Upper lobe of left lung (tissue), 6 donors: ENCODE data around the gene BOLA3. TPM values are rescaled to one million over a fixed set of nuclear protein-coding genes. Genes with fewer than 3 reads are reported as not detected.
A peak's percentile ranks its signal among the peaks of the same experiment; 100 is the strongest.

Experiments used
- ATAC-seq, 2 donors: fragments of 200-7000 bp; cut with Tn5 transposase; one replicate each; pipeline ENCODE4 v1.9.1; 2022; ENCODE audit warnings: mild to moderate bottlenecking in 2 of 2, moderate library complexity in 2 of 2; ENCODE audit not compliant: low FRiP score in 2 of 2
- DNase-seq, 2 donors: peaks; one replicate each; pipeline ENCODE4 v3.0.0-alpha.2; 2019 to 2020
- H3K27ac ChIP-seq, 4 donors: fragments of 200-600 bp; sonication (generic); one replicate each; pipeline ENCODE4 v1.5.1; 2016 to 2019
- H3K27me3 ChIP-seq, 4 donors: fragments of 200-600 bp; sonication (generic); one replicate each; pipeline ENCODE4 v1.5.1; 2017 to 2019
- H3K36me3 ChIP-seq, 4 donors: fragments of 200-600 bp; sonication (generic); one replicate each; pipeline ENCODE4 v1.5.1; 2016 to 2019
- H3K4me1 ChIP-seq, 4 donors: fragments of 200-600 bp; sonication (generic); one replicate each; pipeline ENCODE4 v1.5.1; 2018 to 2019
- H3K4me3 ChIP-seq, 4 donors: fragments of 200-600 bp; sonication (generic); one replicate each; pipeline ENCODE4 v1.5.1; 2017 to 2019; ENCODE audit warnings: mild to moderate bottlenecking in 2 of 4, moderate library complexity in 1 of 4
- H3K9me3 ChIP-seq, 4 donors: fragments of 200-600 bp; sonication (generic); one replicate each; pipeline ENCODE4 v1.5.1; 2018 to 2019
- EP300 ChIP-seq, 4 donors: sonication (generic); formaldehyde crosslinking; IDR thresholded peaks; one replicate each; pipeline ENCODE4 v1.5.1; 2017; ENCODE audit warnings: antibody characterized with exemption in 4 of 4, control low read depth in 2 of 4
- POLR2A ChIP-seq, 4 donors: fragments of 450-650 bp; IDR thresholded peaks; one replicate each; pipeline ENCODE4 v1.5.1; 2016 to 2017; ENCODE audit warnings: antibody characterized with exemption in 4 of 4, mild to moderate bottlenecking in 2 of 4
- POLR2AphosphoS5 ChIP-seq, 2 donors: sonication (generic); formaldehyde crosslinking; IDR thresholded peaks; one replicate each; pipeline ENCODE4 v1.5.1; 2017; ENCODE audit warnings: antibody characterized with exemption in 2 of 2
- WGBS, 2 donors: methylation state at CpG; one replicate each; pipeline ENCODE4 v1.1.5; 2017 to 2018; 5-methylcytosine and 5-hydroxymethylcytosine counted together
- total RNA-seq, 6 donors: library from RNA; depleted of rRNA in 4 of 6; stranded (reverse); fragments of >200 nt in 4 of 6; gene quantifications; one replicate each; pipeline versions ENCODE4 v1.1.0 to v1.2.1, GENCODE V29; 2016 to 2021
- TF ChIP-seq, protein P1 (sequence below), 6 experiments: fragments of 450-650 bp in 4 of 6; fragments of 200-600 bp in 2 of 6; sonication (generic) in 2 of 6; IDR thresholded peaks; one replicate each; pipeline ENCODE4 v1.5.1; 2016 to 2019; ENCODE audit warnings: antibody characterized with exemption in 6 of 6
- donor health status: DM: no; HTN: no; CAD: no; lungs with moderate emphysema.
- donor health status: DM: no; HTN: yes; CAD: no; lungs with severe emphysema.

BOLA3 gene
- total RNA-seq, 6 donors from 2014 or later: 19.2 to 37.7 (median 24.3) TPM

- no peak for TF ChIP-seq POLR2AphosphoS5 (IDR thresholded peaks at IDR 0.05)
- TF ChIP-seq EP300 (IDR thresholded peaks at IDR 0.05): no peak
- TF ChIP-seq, protein P1, sequence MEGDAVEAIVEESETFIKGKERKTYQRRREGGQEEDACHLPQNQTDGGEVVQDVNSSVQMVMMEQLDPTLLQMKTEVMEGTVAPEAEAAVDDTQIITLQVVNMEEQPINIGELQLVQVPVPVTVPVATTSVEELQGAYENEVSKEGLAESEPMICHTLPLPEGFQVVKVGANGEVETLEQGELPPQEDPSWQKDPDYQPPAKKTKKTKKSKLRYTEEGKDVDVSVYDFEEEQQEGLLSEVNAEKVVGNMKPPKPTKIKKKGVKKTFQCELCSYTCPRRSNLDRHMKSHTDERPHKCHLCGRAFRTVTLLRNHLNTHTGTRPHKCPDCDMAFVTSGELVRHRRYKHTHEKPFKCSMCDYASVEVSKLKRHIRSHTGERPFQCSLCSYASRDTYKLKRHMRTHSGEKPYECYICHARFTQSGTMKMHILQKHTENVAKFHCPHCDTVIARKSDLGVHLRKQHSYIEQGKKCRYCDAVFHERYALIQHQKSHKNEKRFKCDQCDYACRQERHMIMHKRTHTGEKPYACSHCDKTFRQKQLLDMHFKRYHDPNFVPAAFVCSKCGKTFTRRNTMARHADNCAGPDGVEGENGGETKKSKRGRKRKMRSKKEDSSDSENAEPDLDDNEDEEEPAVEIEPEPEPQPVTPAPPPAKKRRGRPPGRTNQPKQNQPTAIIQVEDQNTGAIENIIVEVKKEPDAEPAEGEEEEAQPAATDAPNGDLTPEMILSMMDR (IDR thresholded peaks at IDR 0.05): no peak
- TF ChIP-seq POLR2A (IDR thresholded peaks at IDR 0.05): no peak
- H3K27me3 ChIP-seq: no peaks in the 10 kb centered on the region
- H3K4me3 ChIP-seq: no peak overlapping the region
- WGBS, 2 donors: 93% methylated on average over 8 of the region's 8 CpGs
- no peak overlapping the region for H3K27ac ChIP-seq
- DNase-seq (no peak), ATAC-seq (no peak)
- no peaks in the 10 kb centered on the region for H3K9me3 ChIP-seq
- H3K36me3 ChIP-seq: peaks cover 0 to 5% (median 0%) of the 10 kb centered on the region in 4 donors
- no peaks in the 10 kb centered on the region for H3K4me1 ChIP-seq
Measured at GRCh38 chr2:74109551-74109950, 38.2 kb downstream of the BOLA3 start.

GRCh38 chr2:74107071-74107470 is 40.6 kb downstream of the BOLA3 start:
- Histone ChIP-seq H3K27me3 (no peaks in the 10 kb centered on the region), H3K9me3 (no peaks in the 10 kb centered on the region), H3K36me3 (peaks cover 0 to 19% (median 4%) of the 10 kb centered on the region in 4 donors), H3K27ac (no peak overlapping the region), H3K4me1 (no peaks in the 10 kb centered on the region), H3K4me3 (no peak overlapping the region)
- TF ChIP-seq EP300 (IDR thresholded peaks at IDR 0.05) (no peak), POLR2A (IDR thresholded peaks at IDR 0.05) (no peak), POLR2AphosphoS5 (IDR thresholded peaks at IDR 0.05) (no peak)
- TF ChIP-seq, protein P1 (IDR thresholded peaks at IDR 0.05): no peak
- WGBS, 2 donors: 79 to 83% methylated on average over 12 of the region's 12 CpGs
- ATAC-seq (no peak), DNase-seq (peak in 1 of 2 donors; percentile 45)

GRCh38 chr2:74105413-74105812 is 42.3 kb downstream of the BOLA3 start:
- 94 to 96% methylated on average over 8 of the region's 8 CpGs for WGBS, 2 donors
- H3K4me3 ChIP-seq: no peak overlapping the region
- H3K27ac ChIP-seq: no peak overlapping the region
- TF ChIP-seq POLR2AphosphoS5 (IDR thresholded peaks at IDR 0.05) (no peak), POLR2A (IDR thresholded peaks at IDR 0.05) (no peak), EP300 (IDR thresholded peaks at IDR 0.05) (no peak)
- TF ChIP-seq, protein P1 (IDR thresholded peaks at IDR 0.05): no peak
- peaks cover 8 to 35% (median 20%) of the 10 kb centered on the region in 4 donors for H3K36me3 ChIP-seq
- no peaks in the 10 kb centered on the region for H3K27me3 ChIP-seq
- DNase-seq (no peak), ATAC-seq (no peak)
- no peaks in the 10 kb centered on the region for H3K9me3 ChIP-seq
- H3K4me1 ChIP-seq: peaks cover 0 to 7% (median 2%) of the 10 kb centered on the region in 4 donors

GRCh38 chr2:74104839-74105238 is 42.9 kb downstream of the BOLA3 start:
- Histone ChIP-seq H3K9me3 (no peaks in the 10 kb centered on the region), H3K27me3 (no peaks in the 10 kb centered on the region), H3K27ac (no peak overlapping the region), H3K4me3 (no peak overlapping the region), H3K4me1 (peaks cover 0 to 11% (median 2%) of the 10 kb centered on the region in 4 donors), H3K36me3 (peaks cover 8 to 41% (median 26%) of the 10 kb centered on the region in 4 donors)
- WGBS, 2 donors: 95 to 97% methylated on average over 7 of the region's 7 CpGs
- no peak for DNase-seq
- TF ChIP-seq POLR2A (IDR thresholded peaks at IDR 0.05) (no peak), POLR2AphosphoS5 (IDR thresholded peaks at IDR 0.05) (no peak), EP300 (IDR thresholded peaks at IDR 0.05) (no peak)
- TF ChIP-seq, protein P1 (IDR thresholded peaks at IDR 0.05): no peak
- ATAC-seq: no peak

- Histone ChIP-seq H3K9me3 (no peaks in the 10 kb centered on the region), H3K4me1 (peaks cover 3 to 17% (median 7%) of the 10 kb centered on the region in 4 donors), H3K4me3 (no peak overlapping the region), H3K27me3 (no peaks in the 10 kb centered on the region), H3K36me3 (peaks cover 11 to 52% (median 37%) of the 10 kb centered on the region in 4 donors), H3K27ac (no peak overlapping the region)
- ATAC-seq (no peak), DNase-seq (no peak)
- TF ChIP-seq, protein P1 (IDR thresholded peaks at IDR 0.05): no peak
- no peak for TF ChIP-seq POLR2AphosphoS5 (IDR thresholded peaks at IDR 0.05)
- TF ChIP-seq EP300 (IDR thresholded peaks at IDR 0.05): no peak
- no peak for TF ChIP-seq POLR2A (IDR thresholded peaks at IDR 0.05)
- WGBS, 2 donors: 90 to 92% methylated on average over 6 of the region's 6 CpGs
Measured at GRCh38 chr2:74103763-74104162, 43.9 kb downstream of the BOLA3 start.
